Measurements from ENCODE around the gene DDX41.
"Not testable (repeated sequence)": the region's sequence is repeated elsewhere in the genome, so short reads cannot be mapped to it uniquely, and the experiment has no call there.

The DDX41 gene

GRCh38 chr5:177497292-177498012 is 19.3 kb downstream of the DDX41 start, which contains the start of gene PDLIM7:
PDLIM7 (minus strand) TSS chr5:177497604; CDS start chr5:177496512, 1,092 bp downstream.
- DNase-seq (ENCODE audit: low read depth) = peak; percentile 91

DNA sequence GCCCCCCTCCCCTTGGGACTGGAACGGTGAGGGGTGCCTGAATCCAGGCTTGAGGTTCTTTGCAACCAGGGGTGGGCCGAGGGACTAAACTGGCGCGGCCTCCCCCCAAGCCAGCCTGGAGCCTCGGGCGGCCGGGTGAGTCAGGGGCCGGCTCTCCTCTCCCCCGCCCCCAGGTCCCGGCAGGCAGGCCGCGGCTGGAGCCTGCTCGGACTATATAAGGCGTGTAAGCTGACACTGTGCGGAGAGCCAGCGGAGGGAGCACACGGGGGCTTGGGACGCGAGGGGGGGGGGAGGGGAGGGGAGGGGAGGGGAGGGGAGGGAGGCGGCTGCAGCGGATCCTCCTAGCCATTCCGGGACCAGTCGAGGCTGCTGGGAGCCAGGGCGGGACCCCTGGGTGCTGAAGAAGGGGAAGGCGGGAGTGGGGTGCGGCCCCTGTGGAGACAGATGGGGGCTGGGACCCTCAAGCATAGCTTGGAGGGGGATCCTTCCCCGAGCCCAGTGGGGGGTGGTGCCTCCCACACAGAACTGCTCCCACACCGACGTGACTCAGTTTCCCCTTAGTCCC is 20.0 kb downstream of the DDX41 start:
- no peak for DNase-seq (ENCODE audit: low read depth)

GRCh38 chr5:177496070-177496726 is 20.6 kb downstream of the DDX41 start:
- no peak for DNase-seq (ENCODE audit: low read depth)

DNA sequence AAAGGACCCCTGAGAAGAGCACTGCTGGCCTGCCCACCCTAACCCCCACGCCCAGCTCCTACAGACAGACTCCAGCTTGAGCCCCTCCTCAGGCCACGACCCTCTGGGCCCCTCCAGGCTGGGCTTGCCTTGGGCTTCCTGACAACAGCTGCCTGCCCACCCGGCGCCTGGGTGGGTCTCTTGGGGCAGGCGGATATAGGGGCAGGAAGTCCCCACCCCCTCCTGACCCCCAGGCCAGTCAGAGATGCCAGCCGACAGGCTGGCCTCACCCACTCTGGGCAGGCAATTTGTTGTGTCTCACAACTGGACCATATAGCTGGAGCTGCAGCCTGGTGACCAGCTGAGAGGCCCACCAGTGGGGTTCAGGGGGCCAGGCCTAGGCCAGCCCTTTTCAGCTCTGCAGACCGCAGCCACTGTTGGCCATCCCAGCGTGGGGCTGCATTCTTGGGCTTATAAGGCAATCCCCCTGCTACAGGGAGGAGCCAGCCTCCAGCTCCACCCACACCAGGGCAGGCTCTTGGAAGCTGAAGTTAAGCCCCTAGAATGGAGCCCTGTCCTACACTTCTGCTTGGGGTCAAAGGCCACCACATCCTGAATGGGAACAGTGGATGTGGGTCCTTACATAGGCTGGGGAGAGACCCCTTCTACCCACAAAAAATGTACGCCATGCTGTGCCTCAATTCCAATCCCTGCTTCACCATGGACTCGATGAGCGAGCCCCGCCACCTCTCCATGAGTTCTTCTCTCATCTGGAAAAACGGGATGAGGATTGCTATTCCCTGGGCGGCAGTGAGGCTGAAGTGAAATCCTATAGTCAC is 21.3 kb downstream of the DDX41 start:
- peak; percentile 74 for DNase-seq (ENCODE audit: low read depth)

DNA sequence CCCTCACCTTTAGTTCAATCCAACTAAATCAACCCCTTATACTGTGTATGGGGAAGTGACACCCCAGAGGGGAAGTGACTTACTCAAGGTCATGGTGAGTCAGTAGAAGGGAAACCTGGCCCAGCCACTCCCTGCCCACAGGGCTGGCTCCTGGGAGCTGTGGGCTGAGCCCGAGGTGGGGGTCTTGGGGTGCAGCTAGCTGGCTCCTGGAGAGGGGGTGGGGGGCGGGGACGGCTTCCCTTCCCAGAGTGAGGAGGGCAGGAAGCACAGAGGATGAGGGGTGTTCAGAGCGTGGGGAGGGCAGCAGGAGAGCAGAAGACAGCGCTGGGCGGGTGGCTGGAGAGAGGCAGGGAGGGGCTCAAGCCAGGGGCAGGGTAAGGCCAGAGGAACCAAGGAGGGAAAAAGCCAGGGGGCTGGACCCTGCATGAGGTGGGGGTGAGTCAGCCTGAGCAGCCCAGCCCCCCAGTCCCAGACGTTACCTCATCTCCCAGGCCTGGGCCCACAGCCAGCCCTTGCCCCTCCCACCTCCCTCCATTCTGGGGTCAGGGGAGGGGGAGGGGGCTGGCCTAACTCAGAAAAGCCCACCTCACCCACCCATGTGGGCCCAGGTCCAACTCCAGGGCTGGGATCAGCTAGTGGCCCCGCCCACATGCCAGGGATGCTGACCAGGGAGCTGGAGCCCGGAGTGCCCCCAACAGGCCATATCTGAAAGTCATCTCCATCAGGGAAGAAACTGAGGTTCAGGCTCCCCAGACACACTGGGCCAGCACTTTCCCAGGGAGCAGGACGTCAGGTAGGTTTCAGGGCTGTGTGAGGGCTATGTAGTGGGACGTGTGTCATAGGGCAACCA is 22.2 kb downstream of the DDX41 start:
- DNase-seq (ENCODE audit: low read depth) = peak; percentile 82

DNA sequence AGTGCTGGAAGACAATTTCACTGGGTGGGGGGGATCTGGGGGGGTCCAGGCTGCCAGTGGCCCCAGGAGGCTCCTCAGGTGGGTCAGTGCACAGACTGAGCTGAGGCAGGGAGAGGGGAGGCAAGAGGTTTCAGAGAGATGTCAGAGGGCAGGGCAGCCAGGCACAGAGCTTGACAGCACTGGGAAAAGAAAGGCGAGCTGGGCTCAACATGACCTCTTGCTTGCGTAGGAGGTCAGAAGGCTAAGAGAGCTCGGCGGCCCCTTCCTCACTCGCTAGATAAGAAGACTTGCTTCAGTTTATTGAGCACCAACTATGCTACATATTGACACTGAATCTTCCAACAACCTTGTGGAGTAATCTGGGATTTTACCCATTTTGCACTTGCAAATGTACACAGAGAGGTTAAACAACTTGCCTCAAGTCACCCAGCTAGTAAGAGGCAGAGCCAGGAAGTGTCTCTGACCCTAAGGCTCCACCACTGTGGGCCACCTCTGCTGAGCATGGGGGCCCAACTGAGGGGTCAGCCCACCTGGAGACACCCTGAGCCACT is 22.9 kb downstream of the DDX41 start:
- no peak for DNase-seq (ENCODE audit: low read depth)

DNA sequence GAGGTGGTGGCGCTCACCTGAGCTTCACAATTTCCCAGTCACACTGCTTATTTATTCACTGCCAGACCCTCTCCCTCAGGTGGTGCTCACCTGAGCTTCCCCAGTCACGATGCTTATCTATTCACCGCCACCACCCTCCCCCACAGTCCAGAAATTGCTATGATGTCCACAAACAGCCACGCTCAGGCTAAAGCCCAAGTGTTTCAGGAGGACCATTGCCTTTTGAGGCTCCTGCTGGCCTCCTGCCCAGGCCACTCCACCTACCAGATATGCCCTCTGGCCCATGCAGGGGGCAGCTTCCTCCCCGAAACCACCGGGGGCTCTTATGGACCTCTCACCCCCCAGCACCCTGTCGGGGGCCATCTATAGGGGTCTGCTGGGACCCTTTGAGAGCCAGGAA is 23.9 kb downstream of the DDX41 start:
- DNase-seq (ENCODE audit: low read depth) = no peak

DNA sequence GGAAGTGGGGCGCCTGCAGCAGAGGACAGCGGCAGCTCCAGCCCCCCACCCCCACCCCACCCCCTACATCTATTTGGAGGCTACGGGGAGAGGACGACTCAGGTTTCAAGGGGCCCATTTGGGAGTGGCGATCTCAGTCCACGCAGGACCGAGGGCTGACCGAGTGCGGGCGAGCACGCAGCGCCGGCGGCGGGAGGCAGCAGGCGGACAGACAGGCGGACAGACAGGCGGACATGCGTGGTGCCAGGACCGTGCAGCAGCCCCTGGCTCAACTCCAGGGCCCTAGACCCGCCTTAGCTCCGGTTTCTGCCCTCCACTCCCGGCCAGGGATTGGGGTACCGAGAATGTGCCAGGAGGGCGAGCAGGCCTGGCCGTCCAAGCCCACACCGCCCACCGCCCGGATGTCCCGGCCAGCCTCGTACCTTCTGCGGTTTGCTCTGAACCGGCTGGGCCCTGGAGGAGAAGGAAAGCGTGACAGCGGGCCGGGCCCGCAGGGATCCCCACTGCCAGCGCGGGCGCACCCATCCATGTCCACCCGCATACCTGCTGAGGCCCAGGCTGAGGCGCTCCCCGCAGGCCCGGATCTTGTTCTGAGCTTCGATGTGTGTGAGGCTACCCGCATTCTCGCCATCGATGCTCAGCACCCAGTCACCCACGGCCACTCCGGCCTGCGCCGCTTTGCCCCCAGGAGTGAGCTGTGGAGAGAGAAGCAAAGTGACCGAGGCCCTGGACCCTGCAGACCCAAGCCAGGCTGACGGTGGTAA is 24.6 kb downstream of the DDX41 start:
- no peak for DNase-seq (ENCODE audit: low read depth)

DNA sequence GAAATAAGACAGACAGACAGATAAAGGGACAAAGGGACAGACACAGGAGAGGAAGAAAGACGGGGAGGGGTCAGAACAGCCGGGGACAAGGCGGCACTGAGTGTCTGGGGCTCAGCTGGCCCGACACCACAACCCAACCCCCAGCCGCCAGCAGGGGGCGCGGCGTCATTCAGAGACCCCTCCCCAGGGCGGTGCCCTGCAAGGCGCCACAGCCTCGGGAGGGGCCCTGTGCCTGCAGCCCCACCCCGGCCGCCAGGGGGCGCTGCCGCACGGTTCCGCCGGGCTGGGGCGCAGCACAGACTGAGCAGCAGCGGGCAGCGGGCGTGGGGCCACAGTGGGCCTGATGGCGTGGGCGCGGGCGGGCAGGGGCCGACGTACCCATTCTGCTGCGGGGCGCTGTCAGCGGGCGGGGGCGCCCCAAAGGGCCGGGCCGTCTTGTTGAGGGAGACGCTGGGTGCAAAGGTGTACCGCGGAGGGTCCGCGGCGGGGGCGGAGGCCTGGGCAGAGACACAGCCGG is 25.3 kb downstream of the DDX41 start:
- DNase-seq (ENCODE audit: low read depth) = no peak

- DNase-seq (ENCODE audit: low read depth) = no peak
Measured at GRCh38 chr5:177490992-177491391, 25.8 kb downstream of the DDX41 start.

GRCh38 chr5:177490311-177490991 is 26.3 kb downstream of the DDX41 start:
- DNase-seq (ENCODE audit: low read depth) = no peak

- DNase-seq (ENCODE audit: low read depth) = no peak
Measured at GRCh38 chr5:177489119-177489716, 27.5 kb downstream of the DDX41 start.

DNA sequence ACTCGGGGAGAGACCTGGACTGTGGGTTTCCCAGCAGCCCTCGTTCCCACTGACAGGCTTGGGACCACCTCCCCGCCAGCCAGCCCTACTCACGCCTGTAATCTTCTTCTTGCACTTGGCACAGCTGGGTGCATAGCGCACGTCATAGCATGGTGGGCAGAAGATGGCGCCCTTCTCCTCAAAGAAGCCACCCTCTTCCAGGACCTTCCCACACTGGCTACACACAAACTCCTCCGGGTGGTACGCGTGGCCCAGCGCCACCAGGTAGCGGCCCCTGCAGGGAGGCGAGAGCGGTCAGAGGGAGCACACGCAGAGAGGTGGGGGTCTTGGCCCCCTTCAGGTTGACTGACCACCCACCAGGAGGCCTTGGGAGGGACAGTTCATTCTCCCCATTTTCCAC is 28.8 kb downstream of the DDX41 start:
- DNase-seq (ENCODE audit: low read depth) = no peak

DNA sequence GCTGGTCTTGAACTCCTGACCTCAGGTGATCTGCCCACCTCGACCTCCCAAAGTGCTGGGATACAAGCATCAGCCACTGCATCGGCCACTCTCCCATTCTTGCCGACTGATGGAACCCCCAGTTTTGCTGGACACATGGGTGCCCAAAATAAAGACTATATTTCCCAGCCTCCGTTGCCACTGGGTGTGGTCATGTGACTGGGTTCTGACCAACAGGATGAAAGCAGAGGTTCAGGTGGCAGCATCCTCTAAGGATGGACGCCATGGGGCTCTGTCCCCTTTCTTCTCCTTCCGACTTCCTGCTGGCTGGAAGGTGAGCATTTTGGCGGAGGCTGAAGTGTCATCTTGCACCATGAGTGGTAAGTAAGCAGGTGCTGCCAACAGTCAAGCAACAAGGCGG is 29.6 kb downstream of the DDX41 start:
- DNase-seq (ENCODE audit: low read depth) = no peak

- DNase-seq (ENCODE audit: low read depth) = no peak
Measured at GRCh38 chr5:177486256-177486655, 30.5 kb downstream of the DDX41 start.

DNA sequence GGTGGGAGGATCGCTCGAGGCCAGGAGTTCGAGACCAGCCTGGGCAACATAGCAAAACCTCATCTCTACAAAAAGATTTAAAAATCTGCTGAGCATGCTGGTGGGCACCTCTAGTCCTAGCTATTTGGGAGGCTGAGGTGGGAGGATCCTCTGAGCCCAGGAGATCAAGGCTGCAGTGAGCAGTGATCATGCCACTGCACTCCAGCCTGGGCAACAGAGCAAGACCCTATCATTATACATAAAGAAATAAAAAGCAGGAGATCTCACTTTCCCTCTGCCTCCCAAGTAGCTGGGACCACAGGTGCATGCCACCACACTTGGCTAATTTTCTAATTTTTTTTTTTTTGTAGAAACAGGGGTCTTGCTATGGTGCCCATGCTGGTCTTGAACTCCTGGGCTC is 31.0 kb downstream of the DDX41 start:
- not testable (repeated sequence) for DNase-seq (ENCODE audit: low read depth)

GRCh38 chr5:177484902-177485549 is 31.7 kb downstream of the DDX41 start:
- DNase-seq (ENCODE audit: low read depth) = no peak

DNA sequence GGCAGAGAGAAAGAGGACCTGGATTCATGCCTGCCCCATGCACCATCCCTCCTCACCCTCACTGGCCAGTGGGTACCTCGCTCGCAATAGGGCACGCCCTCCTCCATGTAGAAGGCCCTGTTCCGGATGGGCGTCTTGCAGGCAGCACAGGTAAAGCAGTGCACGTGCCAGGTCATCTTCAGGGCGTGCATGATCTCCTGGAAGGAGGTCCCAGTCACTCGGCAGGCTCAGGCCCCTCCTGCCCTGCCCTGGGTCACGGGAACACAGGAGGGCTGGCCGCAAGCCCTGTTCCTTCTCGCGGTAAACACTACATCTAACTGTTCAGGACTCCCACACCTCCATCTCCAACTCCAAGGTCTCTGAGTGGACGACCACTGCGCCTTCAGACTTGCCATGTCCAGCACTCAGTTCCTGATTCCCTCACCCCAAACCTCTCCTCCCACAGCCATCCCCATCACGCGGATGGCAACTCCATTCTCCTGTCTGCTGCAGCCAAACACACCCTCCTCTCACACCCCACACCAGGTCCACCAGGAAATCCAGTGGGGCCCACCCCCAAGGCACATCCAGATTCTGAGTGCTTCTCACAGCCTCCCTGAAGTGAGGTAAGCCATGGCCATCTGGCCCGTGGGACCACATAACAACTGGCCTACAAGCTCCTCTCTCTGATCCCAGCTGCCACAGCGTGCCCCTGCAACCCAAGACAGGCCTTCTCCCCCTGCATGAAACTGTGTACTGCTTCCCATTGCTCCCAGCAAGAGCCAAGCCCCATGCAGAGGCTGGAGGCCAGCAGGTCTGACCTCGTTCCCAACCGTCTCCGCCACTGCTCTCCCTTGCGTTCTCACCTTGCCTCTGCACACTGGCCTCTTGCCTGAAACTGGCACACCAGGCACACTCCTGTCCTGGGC is 32.5 kb downstream of the DDX41 start:
- no peak for DNase-seq (ENCODE audit: low read depth)
